ENCODE measurements around the gene KCNAB2.

DNA sequence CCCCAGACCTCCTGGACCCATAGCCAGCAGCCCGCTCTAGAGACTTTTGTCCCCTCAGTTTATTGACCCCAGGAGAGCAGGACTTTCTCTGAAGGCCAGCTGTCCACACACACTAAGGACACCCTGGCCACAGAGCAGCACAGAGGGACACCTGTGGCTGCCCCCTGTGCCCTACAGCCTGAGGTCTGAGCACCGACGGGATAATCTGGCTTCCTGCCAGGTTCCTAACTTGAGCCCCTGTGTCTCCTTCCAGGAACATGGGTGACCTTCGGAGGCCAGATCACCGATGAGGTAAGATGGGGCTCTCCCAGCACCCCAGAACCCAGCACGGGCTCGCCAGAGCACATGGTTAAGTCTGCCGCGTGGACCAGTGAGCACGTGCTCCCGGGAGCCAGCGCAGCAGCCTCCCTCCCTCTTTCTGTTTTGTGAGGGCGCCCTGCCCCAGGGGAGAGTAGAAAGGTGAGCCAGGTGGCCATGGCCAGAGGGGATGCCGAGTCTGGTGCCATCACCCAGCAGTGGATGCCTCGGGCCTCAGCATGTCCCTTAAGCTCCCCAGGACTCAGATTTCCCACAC is 27.9 kb downstream of the KCNAB2 start:
- TF ChIP-seq POLR2AphosphoS5 (IDR thresholded peaks at IDR 0.05; ENCODE audit: low read depth, low read length) (no peak), TAF1 (IDR thresholded peaks at IDR 0.05; ENCODE audit: borderline replicate concordance, insufficient read depth, low read length) (no peak), SIN3A (IDR thresholded peaks at IDR 0.05; ENCODE audit: borderline replicate concordance, insufficient read depth, low read length) (no peak)
- TF ChIP-seq, protein P1, sequence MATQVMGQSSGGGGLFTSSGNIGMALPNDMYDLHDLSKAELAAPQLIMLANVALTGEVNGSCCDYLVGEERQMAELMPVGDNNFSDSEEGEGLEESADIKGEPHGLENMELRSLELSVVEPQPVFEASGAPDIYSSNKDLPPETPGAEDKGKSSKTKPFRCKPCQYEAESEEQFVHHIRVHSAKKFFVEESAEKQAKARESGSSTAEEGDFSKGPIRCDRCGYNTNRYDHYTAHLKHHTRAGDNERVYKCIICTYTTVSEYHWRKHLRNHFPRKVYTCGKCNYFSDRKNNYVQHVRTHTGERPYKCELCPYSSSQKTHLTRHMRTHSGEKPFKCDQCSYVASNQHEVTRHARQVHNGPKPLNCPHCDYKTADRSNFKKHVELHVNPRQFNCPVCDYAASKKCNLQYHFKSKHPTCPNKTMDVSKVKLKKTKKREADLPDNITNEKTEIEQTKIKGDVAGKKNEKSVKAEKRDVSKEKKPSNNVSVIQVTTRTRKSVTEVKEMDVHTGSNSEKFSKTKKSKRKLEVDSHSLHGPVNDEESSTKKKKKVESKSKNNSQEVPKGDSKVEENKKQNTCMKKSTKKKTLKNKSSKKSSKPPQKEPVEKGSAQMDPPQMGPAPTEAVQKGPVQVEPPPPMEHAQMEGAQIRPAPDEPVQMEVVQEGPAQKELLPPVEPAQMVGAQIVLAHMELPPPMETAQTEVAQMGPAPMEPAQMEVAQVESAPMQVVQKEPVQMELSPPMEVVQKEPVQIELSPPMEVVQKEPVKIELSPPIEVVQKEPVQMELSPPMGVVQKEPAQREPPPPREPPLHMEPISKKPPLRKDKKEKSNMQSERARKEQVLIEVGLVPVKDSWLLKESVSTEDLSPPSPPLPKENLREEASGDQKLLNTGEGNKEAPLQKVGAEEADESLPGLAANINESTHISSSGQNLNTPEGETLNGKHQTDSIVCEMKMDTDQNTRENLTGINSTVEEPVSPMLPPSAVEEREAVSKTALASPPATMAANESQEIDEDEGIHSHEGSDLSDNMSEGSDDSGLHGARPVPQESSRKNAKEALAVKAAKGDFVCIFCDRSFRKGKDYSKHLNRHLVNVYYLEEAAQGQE (IDR thresholded peaks at IDR 0.05; ENCODE audit: insufficient read depth in 1 of 2, low read depth in 2 of 2, low read length in 2 of 2): no peak

Measured in PFSK-1 (cell line).